H1 (cell line): ENCODE measurements around the gene MTHFD1. TPM values are rescaled to one million over a fixed set of nuclear protein-coding genes. Genes with fewer than 3 reads are reported as not detected.

Experiments used
- CTCF ChIA-PET: fragments of 300-600 bp; sonication (Branson Sonifier 250); formaldehyde crosslinking; loops from one replicate; lab custom pipeline; 2021; ENCODE audit not compliant: partially characterized antibody; lab: Charles Lee
- POLR2A ChIA-PET: fragments of 300-600 bp; sonication (Branson Sonifier 250); formaldehyde crosslinking; loops from one replicate; lab custom pipeline; 2021; ENCODE audit warnings: inconsistent platforms; ENCODE audit not compliant: partially characterized antibody; lab: Charles Lee
- DNase-seq, 2 experiments: peaks; one replicate each; pipeline versions ENCODE4 v3.0.0 to v3.0.0-alpha.2; 2010 to 2022; ENCODE audit warnings: low spot score in 2 of 2, low read depth in 1 of 2, mixed read lengths in 1 of 2
- FAIRE-seq: peaks from 2 replicates; lab custom pipeline; 2011; peaks lifted over from hg19 to GRCh38; lab: Jason Lieb, UNC
- H2AFZ ChIP-seq: 2 replicates; pipeline ENCODE4 v1.8.1; 2012; ENCODE audit warnings: low read length, inconsistent platforms
- H2AK5ac ChIP-seq: 2 replicates; pipeline ENCODE4 v1.6.1; 2013; ENCODE audit warnings: low read depth, low read length
- H2BK120ac ChIP-seq: replicated peaks from 2 replicates; pipeline ENCODE3; 2013; ENCODE audit warnings: low read depth, low read length, inconsistent platforms
- H2BK12ac ChIP-seq: 2 replicates; pipeline ENCODE4 v1.6.1; 2013; ENCODE audit warnings: low read depth, low read length
- H2BK15ac ChIP-seq: 2 replicates; pipeline ENCODE4 v1.6.1; 2013; ENCODE audit warnings: low read length
- H2BK20ac ChIP-seq: 2 replicates; pipeline ENCODE4 v1.6.1; 2013; ENCODE audit warnings: low read length
- H2BK5ac ChIP-seq: 2 replicates; pipeline ENCODE4 v1.6.1; 2013; ENCODE audit warnings: low read depth, low read length
- H3K14ac ChIP-seq: 2 replicates; pipeline ENCODE4 v1.6.1; 2013; ENCODE audit warnings: inconsistent platforms; ENCODE audit not compliant: insufficient read length
- H3K18ac ChIP-seq: 2 replicates; pipeline ENCODE4 v1.6.1; 2013; ENCODE audit warnings: low read length; ENCODE audit errors: extremely low read depth
- H3K23ac ChIP-seq: 2 replicates; pipeline ENCODE4 v1.6.1; 2013; ENCODE audit warnings: inconsistent platforms; ENCODE audit not compliant: insufficient read length
- H3K23me2 ChIP-seq: 2 replicates; pipeline ENCODE4 v1.6.1; 2013; ENCODE audit warnings: low read depth, low read length
- H3K27ac ChIP-seq: 2 replicates; pipeline ENCODE4 v1.6.1; 2011; ENCODE audit warnings: low read depth, low read length, inconsistent platforms
- H3K27me3 ChIP-seq, 4 experiments: replicated peaks in 1 of 4; 1 replicate in 1 of 4; 2 replicates in 3 of 4; pipeline versions ENCODE4 v1.6.1 to v1.8.1; 2011 to 2013; ENCODE audit warnings: low read length in 3 of 4, mild to moderate bottlenecking in 3 of 4, inconsistent platforms in 2 of 4, mixed read lengths in 2 of 4, moderate library complexity in 1 of 4; ENCODE audit not compliant: control insufficient read depth in 3 of 4, insufficient read depth in 3 of 4; ENCODE audit errors: extremely low read depth in 1 of 4
- H3K36me3 ChIP-seq, 4 experiments: 2 replicates each; pipeline versions ENCODE4 v1.6.1 to v1.8.1; 2011 to 2013; ENCODE audit warnings: mild to moderate bottlenecking in 4 of 4, low read length in 3 of 4, moderate library complexity in 2 of 4, control low read depth in 1 of 4, inconsistent platforms in 1 of 4; ENCODE audit not compliant: insufficient read depth in 4 of 4, control insufficient read depth in 2 of 4
- H3K4ac ChIP-seq: replicated peaks from 2 replicates; pipeline ENCODE3; 2013; ENCODE audit warnings: low read length, low read depth, mixed read lengths, inconsistent platforms; ENCODE audit not compliant: insufficient read length
- H3K4me1 ChIP-seq, 4 experiments: replicated peaks in 1 of 4; 1 replicate in 1 of 4; 2 replicates in 3 of 4; pipeline versions ENCODE4 v1.6.1 to v1.8.1; 2011 to 2013; ENCODE audit warnings: low read length in 3 of 4, inconsistent platforms in 2 of 4, mixed read lengths in 1 of 4; ENCODE audit not compliant: insufficient read depth in 4 of 4, control insufficient read depth in 3 of 4
- H3K4me2 ChIP-seq, 2 experiments: 2 replicates each; pipeline versions ENCODE4 v1.6.1 to v1.8.1; 2011 to 2013; ENCODE audit warnings: low read depth in 2 of 2, low read length in 2 of 2, control low read depth in 1 of 2, inconsistent platforms in 1 of 2, mild to moderate bottlenecking in 1 of 2; ENCODE audit not compliant: insufficient read depth in 1 of 2
- H3K4me3 ChIP-seq, 4 experiments: fragments of 200-600, 300-600 bp in 1 of 4; sonication (generic), shearing (Covaris generic), sonication (Bioruptor Twin) in 1 of 4; 2 replicates each; pipeline versions ENCODE4 v1.5.1 to v1.8.1; 2011 to 2016; ENCODE audit warnings: low read length in 4 of 4, low read depth in 3 of 4, control low read depth in 2 of 4, inconsistent platforms in 2 of 4, mild to moderate bottlenecking in 2 of 4, mixed read lengths in 1 of 4, moderate library complexity in 1 of 4; ENCODE audit not compliant: insufficient read depth in 2 of 4; ENCODE audit errors: extremely low read depth in 1 of 4
- H3K56ac ChIP-seq: replicated peaks from 2 replicates; pipeline ENCODE3; 2013; ENCODE audit warnings: low read depth, mild to moderate bottlenecking, mixed read lengths, low read length, inconsistent platforms; ENCODE audit not compliant: insufficient read length
- H3K79me1 ChIP-seq: 2 replicates; pipeline ENCODE4 v1.6.1; 2013; ENCODE audit warnings: low read depth, low read length, control low read depth
- H3K79me2 ChIP-seq, 2 experiments: 2 replicates each; pipeline versions ENCODE4 v1.6.1 to v1.8.1; 2012 to 2013; ENCODE audit warnings: low read length in 2 of 2, mild to moderate bottlenecking in 2 of 2, inconsistent platforms in 1 of 2; ENCODE audit not compliant: insufficient read depth in 2 of 2, control insufficient read depth in 1 of 2
- H3K9ac ChIP-seq, 4 experiments: replicated peaks in 1 of 4; 1 replicate in 1 of 4; 2 replicates in 3 of 4; pipeline versions ENCODE4 v1.6.1 to v1.8.1; 2011 to 2013; ENCODE audit warnings: low read depth in 3 of 4, low read length in 3 of 4, control low read depth in 2 of 4, mild to moderate bottlenecking in 2 of 4, moderate library complexity in 2 of 4, inconsistent platforms in 1 of 4; ENCODE audit errors: extremely low read depth in 1 of 4
- H3K9me3 ChIP-seq, 2 experiments: 2 replicates each; pipeline versions ENCODE4 v1.6.1 to v1.8.1; 2012 to 2013; ENCODE audit warnings: mild to moderate bottlenecking in 2 of 2, moderate library complexity in 2 of 2, control low read depth in 1 of 2, inconsistent platforms in 1 of 2, low read depth in 1 of 2, low read length in 1 of 2, mixed read lengths in 1 of 2; ENCODE audit not compliant: insufficient read depth in 2 of 2
- H4K20me1 ChIP-seq, 2 experiments: replicated peaks in 1 of 2; 2 replicates each; pipeline versions ENCODE3 to v1.8.1; 2011 to 2013; ENCODE audit warnings: inconsistent platforms in 2 of 2, low read length in 2 of 2, mild to moderate bottlenecking in 1 of 2; ENCODE audit not compliant: insufficient read depth in 2 of 2, control insufficient read depth in 1 of 2
- H4K5ac ChIP-seq: 2 replicates; pipeline ENCODE4 v1.6.1; 2013; ENCODE audit warnings: low read length, low read depth, mixed read lengths, inconsistent platforms; ENCODE audit not compliant: insufficient read length
- H4K8ac ChIP-seq: 2 replicates; pipeline ENCODE4 v1.8.0; 2013; ENCODE audit warnings: mild to moderate bottlenecking, moderate library complexity, low read length, inconsistent platforms; ENCODE audit not compliant: insufficient read depth; ENCODE audit errors: extremely low read depth
- H4K91ac ChIP-seq: replicated peaks from 2 replicates; pipeline ENCODE3; 2013; ENCODE audit warnings: low read length, mixed read lengths, inconsistent platforms; ENCODE audit not compliant: insufficient read length
- ASH2L ChIP-seq: fragments of 200-600, 300-600 bp; sonication (generic); IDR thresholded peaks from one replicate; pipeline ENCODE4 v1.7.1; 2017; ENCODE audit warnings: low read length
- CTBP2 ChIP-seq: IDR thresholded peaks from 2 replicates; pipeline ENCODE4 v1.7.0; 2011; ENCODE audit warnings: borderline replicate concordance, mild to moderate bottlenecking, moderate library complexity, mixed read lengths, low read length; ENCODE audit not compliant: insufficient read depth, insufficient read length
- EZH2 ChIP-seq: fragments of 200-600 bp; sonication (generic); IDR thresholded peaks from 2 replicates; pipeline ENCODE4 v1.7.1; 2012; ENCODE audit warnings: low read depth, mild to moderate bottlenecking, moderate library complexity, low read length, inconsistent platforms; ENCODE audit not compliant: severe bottlenecking
- NANOG ChIP-seq: IDR thresholded peaks from 2 replicates; pipeline ENCODE4 v1.6.1; 2011; ENCODE audit warnings: low read length, low read depth, mild to moderate bottlenecking, inconsistent platforms; ENCODE audit not compliant: insufficient read depth, poor library complexity, severe bottlenecking
- PHF8 ChIP-seq: fragments of 200-600 bp; sonication (generic); conservative IDR thresholded peaks from 2 replicates; pipeline ENCODE4 v1.7.1; 2012; ENCODE audit warnings: low read depth, mild to moderate bottlenecking, inconsistent platforms, low read length, moderate library complexity
- RBBP5 ChIP-seq: IDR thresholded peaks from 2 replicates; pipeline ENCODE4 v1.7.1; 2012; ENCODE audit warnings: low read depth, mild to moderate bottlenecking, inconsistent platforms, low read length, moderate library complexity, borderline replicate concordance
- RNF2 ChIP-seq: fragments of 200-900, 300-1000 bp; sonication (generic); IDR thresholded peaks from 2 replicates; pipeline ENCODE4 v1.7.1; 2016; ENCODE audit warnings: borderline replicate concordance, low read depth, mild to moderate bottlenecking, antibody characterized with exemption, low read length; ENCODE audit not compliant: poor library complexity, severe bottlenecking; ENCODE audit errors: missing control alignments
- SP4 ChIP-seq: IDR thresholded peaks from 2 replicates; pipeline ENCODE4 v1.6.1; 2012; ENCODE audit warnings: low read length, inconsistent platforms
- TAF7 ChIP-seq: optimal IDR thresholded peaks from 2 replicates; pipeline ENCODE3; 2011; ENCODE audit warnings: low read depth, mild to moderate bottlenecking, inconsistent platforms, low read length, moderate library complexity, borderline replicate concordance
- TBP ChIP-seq: IDR thresholded peaks from 2 replicates; pipeline ENCODE4 v1.6.1; 2011; ENCODE audit warnings: low read depth, low read length, improper control_type of control experiment
- TEAD4 ChIP-seq: IDR thresholded peaks from 2 replicates; pipeline ENCODE4 v1.6.1; 2012; ENCODE audit warnings: low read depth, low read length, inconsistent platforms, mixed read lengths
- polyA plus RNA-seq, 7 experiments: library from polyadenylated mRNA; depleted of rRNA in 3 of 7; stranded (reverse) in 5 of 7; unstranded in 2 of 7; fragments of >200 nt in 5 of 7; fragments of 200-250 nt in 2 of 7; gene quantifications; 1 replicate in 5 of 7; 2 replicates in 1 of 7; 4 replicates in 1 of 7; pipeline versions ENCODE4 v1.2.1 to v1.2.3, GENCODE V29; 2011 to 2013; ENCODE audit warnings: missing spikeins in 2 of 7, mixed read lengths in 2 of 7
- total RNA-seq: library from RNA; stranded (reverse); fragmentation: NEBNext Ultra II Directional; extraction: Animal tissue kit (Norgen Biotek cat#: 25700); gene quantifications from 2 replicates; pipeline ENCODE4 v1.2.1, GENCODE V29; 2021
- TF ChIP-seq, protein P1 (sequence below): IDR thresholded peaks from 2 replicates; pipeline ENCODE4 v1.6.1; 2012; ENCODE audit warnings: low read length, inconsistent platforms

The MTHFD1 gene
- total and polyA plus RNA-seq, 2 of the 8 experiments (the other 6 are each of a cell fraction or from before 2014, with no cell fraction given), result 79.7 to 332 TPM

GRCh38 chr14:64467566-64467965 is 79.4 kb downstream of the MTHFD1 start:
- Histone ChIP-seq H3K4me2 (no peak overlapping the region), H2AK5ac (no peak overlapping the region), H3K18ac (no peak overlapping the region), H2BK12ac (no peak overlapping the region), H3K9me3 (no peaks in the 10 kb centered on the region), H3K4me1 (peaks cover 0 to 6% (median 4%) of the 10 kb centered on the region in 4 experiments; a peak in 4 of 7 replicates), H2AFZ (no peak overlapping the region), H3K27me3 (no peaks in the 10 kb centered on the region), H3K23me2 (peaks cover 13% of the 10 kb centered on the region), H4K20me1 (peaks cover 0 to 4% of the 10 kb centered on the region in 2 experiments), H3K4me3 (no peak overlapping the region), H2BK5ac (no peak overlapping the region), H3K23ac (no peak overlapping the region), H3K79me1 (no peaks in the 10 kb centered on the region), H3K4ac (no peak overlapping the region), H4K8ac (no peak overlapping the region), H3K27ac (no peak overlapping the region), H3K14ac (no peak overlapping the region), H3K56ac (no peak overlapping the region), H4K5ac (no peak overlapping the region), H3K9ac (no peak overlapping the region), H2BK15ac (no peak overlapping the region), H2BK120ac (no peak overlapping the region), H3K79me2 (no peaks in the 10 kb centered on the region), H2BK20ac (no peak overlapping the region), H3K36me3 (no peaks in the 10 kb centered on the region; a peak in 1 of 8 replicates), H4K91ac (no peak overlapping the region)
- POLR2A ChIA-PET, result interaction anchor here (1.0 kb wide), 1 partner anchor 12 kb away, joined by 3 read pairs; no protein-coding TSS in a partner anchor
- FAIRE-seq (no peak), DNase-seq (no peak)
- CTCF ChIA-PET, result interaction anchor here (1.1 kb wide), 1 partner anchor 124 kb away, joined by 3 read pairs; no protein-coding TSS in a partner anchor
- no peak for TF ChIP-seq TAF7
- no peak for TF ChIP-seq PHF8
- TF ChIP-seq SP4, result no peak
- TF ChIP-seq RBBP5, result no peak
- no peak for TF ChIP-seq CTBP2
- TF ChIP-seq NANOG, result no peak
- no peak for TF ChIP-seq EZH2
- TF ChIP-seq TBP, result no peak
- TF ChIP-seq TEAD4, result no peak
- no peak for TF ChIP-seq RNF2
- no peak for TF ChIP-seq ASH2L
- TF ChIP-seq, protein P1, sequence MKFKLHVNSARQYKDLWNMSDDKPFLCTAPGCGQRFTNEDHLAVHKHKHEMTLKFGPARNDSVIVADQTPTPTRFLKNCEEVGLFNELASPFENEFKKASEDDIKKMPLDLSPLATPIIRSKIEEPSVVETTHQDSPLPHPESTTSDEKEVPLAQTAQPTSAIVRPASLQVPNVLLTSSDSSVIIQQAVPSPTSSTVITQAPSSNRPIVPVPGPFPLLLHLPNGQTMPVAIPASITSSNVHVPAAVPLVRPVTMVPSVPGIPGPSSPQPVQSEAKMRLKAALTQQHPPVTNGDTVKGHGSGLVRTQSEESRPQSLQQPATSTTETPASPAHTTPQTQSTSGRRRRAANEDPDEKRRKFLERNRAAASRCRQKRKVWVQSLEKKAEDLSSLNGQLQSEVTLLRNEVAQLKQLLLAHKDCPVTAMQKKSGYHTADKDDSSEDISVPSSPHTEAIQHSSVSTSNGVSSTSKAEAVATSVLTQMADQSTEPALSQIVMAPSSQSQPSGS, result no peak
